Measurements from ENCODE around the gene OAT. TPM values are rescaled to one million over a fixed set of nuclear protein-coding genes. Genes with fewer than 3 reads are reported as not detected.
"Not testable (repeated sequence)": the region's sequence is repeated elsewhere in the genome, so short reads cannot be mapped to it uniquely, and the experiment has no call there.

The OAT gene
- total RNA-seq, 1 donor from 2014 or later = 55.1 TPM

DNA sequence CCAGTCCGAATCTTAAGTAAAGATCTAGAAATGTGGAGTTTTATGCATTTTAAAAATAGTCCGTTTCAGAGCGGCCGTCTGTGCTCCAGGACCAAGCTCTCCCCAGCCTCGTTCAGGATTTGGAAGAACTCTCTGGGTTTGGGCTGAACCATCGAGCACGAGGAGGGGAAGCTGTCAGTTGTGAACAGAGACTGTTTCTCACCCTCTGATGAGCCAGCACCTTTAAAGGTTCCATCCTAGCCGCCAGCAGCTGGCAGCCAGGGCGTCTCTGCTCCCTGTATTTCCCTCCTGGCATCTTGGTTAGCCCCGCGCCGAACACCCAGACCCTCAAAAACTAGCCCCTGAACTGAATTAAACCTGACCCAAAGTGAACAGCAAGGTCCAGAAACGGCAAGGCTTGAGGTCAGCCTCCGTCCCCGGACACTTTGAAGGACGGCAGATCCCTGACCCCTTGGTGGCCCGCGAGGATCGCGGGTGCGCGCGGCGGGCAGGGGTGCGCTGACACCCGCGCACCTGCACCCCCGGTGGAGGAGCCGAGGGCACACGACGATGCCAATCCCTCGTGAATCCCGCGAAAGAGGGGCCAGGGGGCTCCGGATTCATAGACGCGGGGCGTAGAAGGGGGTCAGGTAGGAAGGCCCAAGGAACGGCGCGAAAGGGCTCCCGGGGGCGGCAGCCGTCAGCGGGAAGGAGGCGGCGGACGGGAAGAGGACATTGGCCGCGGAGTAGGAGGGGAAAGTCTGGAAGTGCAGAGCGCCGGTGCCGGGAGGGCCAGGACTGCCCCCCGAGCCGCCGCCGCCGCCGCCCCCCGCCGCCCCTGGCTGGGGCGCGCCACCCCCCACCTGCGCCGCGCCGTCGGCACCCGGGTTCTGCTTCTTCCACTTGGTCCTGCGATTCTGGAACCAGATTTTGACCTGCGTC, 28.4 kb upstream of the OAT start:
- no peak for DNase-seq (ENCODE audit: low spot score in 2 of 2, unreplicated experiment in 2 of 2)
- no peak overlapping the region for H3K27ac Mint-ChIP-seq
- H3K9me3 Mint-ChIP-seq = no peaks in the 10 kb centered on the region
- peaks cover 80% of the 10 kb centered on the region for H3K27me3 Mint-ChIP-seq (ENCODE audit: low read depth)
- H3K4me1 Mint-ChIP-seq = peaks cover 19% of the 10 kb centered on the region
- peak overlapping the region; percentile 62 for H3K4me3 Mint-ChIP-seq
- no peaks in the 10 kb centered on the region for H3K36me3 Mint-ChIP-seq
- TF ChIP-seq, protein P1, sequence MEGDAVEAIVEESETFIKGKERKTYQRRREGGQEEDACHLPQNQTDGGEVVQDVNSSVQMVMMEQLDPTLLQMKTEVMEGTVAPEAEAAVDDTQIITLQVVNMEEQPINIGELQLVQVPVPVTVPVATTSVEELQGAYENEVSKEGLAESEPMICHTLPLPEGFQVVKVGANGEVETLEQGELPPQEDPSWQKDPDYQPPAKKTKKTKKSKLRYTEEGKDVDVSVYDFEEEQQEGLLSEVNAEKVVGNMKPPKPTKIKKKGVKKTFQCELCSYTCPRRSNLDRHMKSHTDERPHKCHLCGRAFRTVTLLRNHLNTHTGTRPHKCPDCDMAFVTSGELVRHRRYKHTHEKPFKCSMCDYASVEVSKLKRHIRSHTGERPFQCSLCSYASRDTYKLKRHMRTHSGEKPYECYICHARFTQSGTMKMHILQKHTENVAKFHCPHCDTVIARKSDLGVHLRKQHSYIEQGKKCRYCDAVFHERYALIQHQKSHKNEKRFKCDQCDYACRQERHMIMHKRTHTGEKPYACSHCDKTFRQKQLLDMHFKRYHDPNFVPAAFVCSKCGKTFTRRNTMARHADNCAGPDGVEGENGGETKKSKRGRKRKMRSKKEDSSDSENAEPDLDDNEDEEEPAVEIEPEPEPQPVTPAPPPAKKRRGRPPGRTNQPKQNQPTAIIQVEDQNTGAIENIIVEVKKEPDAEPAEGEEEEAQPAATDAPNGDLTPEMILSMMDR (IDR thresholded peaks at IDR 0.05; ENCODE audit: unreplicated experiment) = no peak

DNA sequence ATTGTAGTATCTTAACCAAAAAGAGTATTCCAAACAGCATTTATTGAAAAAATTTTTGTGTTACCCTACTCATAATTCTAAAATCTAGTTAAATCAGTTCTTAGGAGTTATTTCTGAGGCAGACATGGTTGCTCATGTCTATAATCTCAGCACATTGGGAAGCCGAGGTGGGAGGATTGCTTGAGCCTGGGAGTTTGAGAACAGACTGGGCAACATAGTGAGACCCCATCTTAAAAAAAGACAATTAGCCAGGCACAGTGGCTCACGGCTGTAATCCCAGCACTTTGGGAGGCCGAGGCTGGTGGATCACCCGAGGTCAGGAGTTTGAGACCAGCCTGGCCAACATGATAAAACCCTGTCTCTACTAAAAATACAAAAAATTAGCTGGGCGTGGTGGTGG, 23.0 kb upstream of the OAT start:
- H3K4me1 Mint-ChIP-seq; DNase-seq (ENCODE audit: low spot score in 2 of 2, unreplicated experiment in 2 of 2); H3K4me3 Mint-ChIP-seq; H3K36me3 Mint-ChIP-seq; H3K27ac Mint-ChIP-seq; H3K9me3 Mint-ChIP-seq: not testable (repeated sequence)
- peaks cover 32% of the 10 kb centered on the region for H3K27me3 Mint-ChIP-seq (ENCODE audit: low read depth)

GRCh38 chr10:124436191-124436638, 17.5 kb upstream of the OAT start:
- H3K9me3 Mint-ChIP-seq = no peaks in the 10 kb centered on the region
- no peak overlapping the region for H3K27ac Mint-ChIP-seq
- DNase-seq (ENCODE audit: low spot score in 2 of 2, unreplicated experiment in 2 of 2) = no peak
- no peak overlapping the region for H3K4me3 Mint-ChIP-seq
- TF ChIP-seq, protein P1 (IDR thresholded peaks at IDR 0.05; ENCODE audit: unreplicated experiment) = no peak
- H3K36me3 Mint-ChIP-seq = no peaks in the 10 kb centered on the region
- peaks cover under 1% of the 10 kb centered on the region for H3K27me3 Mint-ChIP-seq (ENCODE audit: low read depth)
- H3K4me1 Mint-ChIP-seq = no peaks in the 10 kb centered on the region

DNA sequence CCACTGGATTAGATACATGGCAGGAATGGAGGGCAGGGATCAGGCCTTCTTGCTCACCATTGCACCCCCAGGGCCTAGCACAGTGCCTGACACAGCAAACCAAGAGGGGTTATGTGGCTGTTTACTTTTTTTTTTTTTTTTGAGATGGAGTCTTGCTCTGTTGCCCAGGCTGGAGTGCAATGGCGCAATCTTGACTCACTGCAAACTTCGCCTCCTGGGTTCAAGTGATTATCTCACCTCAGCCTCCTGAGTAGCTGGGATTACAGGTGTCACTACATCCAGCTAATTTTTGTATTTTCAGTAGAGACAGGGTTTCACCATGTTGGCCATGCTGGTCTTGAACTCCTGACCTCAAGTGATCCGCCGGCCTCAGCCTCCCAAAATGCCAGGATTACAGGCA, 17.0 kb upstream of the OAT start:
- H3K27me3 Mint-ChIP-seq (ENCODE audit: low read depth); H3K9me3 Mint-ChIP-seq; H3K27ac Mint-ChIP-seq; H3K36me3 Mint-ChIP-seq; DNase-seq (ENCODE audit: low spot score in 2 of 2, unreplicated experiment in 2 of 2); H3K4me1 Mint-ChIP-seq; H3K4me3 Mint-ChIP-seq: not testable (repeated sequence)

DNA sequence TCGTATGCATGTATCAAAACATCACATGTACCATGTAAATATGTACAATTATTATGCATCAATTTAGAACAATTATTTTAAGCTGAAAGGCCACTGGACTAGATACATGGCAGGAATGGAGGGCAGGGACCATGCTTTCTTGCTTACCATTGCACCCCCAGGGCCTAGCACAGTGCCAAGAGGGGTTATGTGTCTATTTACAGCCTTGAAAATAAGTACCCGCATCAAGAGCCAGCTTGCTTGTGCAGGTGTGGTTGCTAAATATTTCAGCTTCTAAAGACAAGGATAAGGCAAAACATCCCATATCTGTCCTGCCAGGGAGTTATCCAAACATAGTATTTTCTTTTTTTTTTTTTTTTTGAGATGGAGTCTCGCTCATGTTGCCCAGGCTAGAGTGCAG, 14.7 kb upstream of the OAT start:
- H3K27me3 Mint-ChIP-seq (ENCODE audit: low read depth) = peaks cover 9% of the 10 kb centered on the region
- no peaks in the 10 kb centered on the region for H3K36me3 Mint-ChIP-seq
- H3K9me3 Mint-ChIP-seq = no peaks in the 10 kb centered on the region
- H3K4me1 Mint-ChIP-seq = peaks cover 1% of the 10 kb centered on the region
- no peak overlapping the region for H3K4me3 Mint-ChIP-seq
- no peak for DNase-seq (ENCODE audit: low spot score in 2 of 2, unreplicated experiment in 2 of 2)
- TF ChIP-seq, protein P1 (IDR thresholded peaks at IDR 0.05; ENCODE audit: unreplicated experiment) = no peak
- no peak overlapping the region for H3K27ac Mint-ChIP-seq

DNA sequence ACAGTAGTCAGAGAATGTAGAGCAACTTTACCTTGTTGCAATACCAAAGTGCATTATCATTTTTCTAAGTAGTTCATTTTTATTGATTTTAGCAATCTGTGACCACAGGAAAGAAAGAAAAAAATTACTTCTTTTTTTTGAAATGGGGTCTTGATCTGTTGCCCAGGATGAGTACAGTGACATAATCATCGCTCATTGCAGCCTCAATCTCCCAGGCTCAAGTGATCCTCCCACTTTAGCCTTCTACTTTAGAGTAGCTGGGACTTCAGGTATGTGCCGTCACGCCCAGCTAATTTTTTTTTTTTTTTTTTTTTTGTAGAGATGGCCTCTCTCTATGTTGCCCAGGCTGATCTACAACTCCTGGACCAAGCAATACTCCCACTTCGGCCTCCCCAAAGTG, 11.4 kb upstream of the OAT start:
- peaks cover 2% of the 10 kb centered on the region for H3K4me1 Mint-ChIP-seq
- no peak overlapping the region for H3K27ac Mint-ChIP-seq
- no peak overlapping the region for H3K4me3 Mint-ChIP-seq
- no peaks in the 10 kb centered on the region for H3K36me3 Mint-ChIP-seq
- H3K27me3 Mint-ChIP-seq (ENCODE audit: low read depth) = peaks cover 9% of the 10 kb centered on the region
- H3K9me3 Mint-ChIP-seq = no peaks in the 10 kb centered on the region
- DNase-seq (ENCODE audit: low spot score in 2 of 2, unreplicated experiment in 2 of 2) = no peak
- TF ChIP-seq, protein P1 (IDR thresholded peaks at IDR 0.05; ENCODE audit: unreplicated experiment) = no peak

All from mesothelial cell of epicardium (in vitro differentiated cells).